ENCODE measurements around the gene CACNB2. TPM values are rescaled to one million over a fixed set of nuclear protein-coding genes. Genes with fewer than 3 reads are reported as not detected.
A peak's percentile ranks its signal among the peaks of the same experiment; 100 is the strongest.

CACNB2 gene
- total and polyA plus RNA-seq, 10 of the 15 experiments (the other 5 are each of a cell fraction or from before 2014, with no cell fraction given), result 0.62 to 8.1 (median 1.2) TPM

DNA sequence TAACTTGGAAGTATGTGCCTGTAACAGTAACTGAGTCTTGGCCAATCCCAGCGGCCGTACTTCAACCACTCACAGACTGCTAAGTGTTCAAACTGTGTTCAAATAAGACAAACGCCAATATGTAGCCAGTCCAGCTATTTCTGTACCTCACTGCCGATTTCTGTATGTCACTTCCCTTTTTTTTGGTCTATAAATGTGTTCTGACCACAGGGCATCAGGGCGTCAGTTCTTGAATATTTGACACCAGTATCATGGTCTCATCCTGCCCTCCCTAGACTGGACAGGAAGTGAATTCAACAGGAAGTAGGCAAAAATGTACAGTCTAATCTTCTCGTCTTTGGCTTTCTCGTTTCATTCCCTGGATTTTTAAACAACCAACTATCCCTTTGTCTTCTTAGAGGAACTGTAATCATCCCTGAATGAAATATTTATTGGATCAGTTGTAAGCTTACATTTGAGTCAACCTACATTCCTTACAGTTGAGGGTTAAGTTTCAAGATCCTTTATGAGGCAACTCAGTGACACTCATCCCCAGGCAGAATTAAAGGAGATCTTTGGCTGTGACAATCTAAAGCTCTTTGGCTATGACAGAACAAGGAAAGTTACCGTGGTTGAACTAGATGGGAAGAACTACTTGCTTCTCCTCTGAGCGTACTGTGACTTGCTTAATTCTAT is 278.5 kb downstream of the CACNB2 start:
- Histone ChIP-seq H4K20me1 (ENCODE audit: control insufficient read depth, insufficient read depth) (no peaks in the 10 kb centered on the region), H3K27me3 (replicated peaks in 1 of 2; ENCODE audit: control insufficient read depth in 2 of 2, insufficient read depth in 2 of 2, low read length in 1 of 2) (no peaks in the 10 kb centered on the region), H3K4me1 (ENCODE audit: control insufficient read depth, insufficient read depth, low read length) (no peaks in the 10 kb centered on the region), H3K27ac (ENCODE audit: control insufficient read depth, insufficient read depth) (no peak overlapping the region), H3K79me2 (ENCODE audit: control insufficient read depth, insufficient read depth, low read length) (no peaks in the 10 kb centered on the region), H3K4me2 (ENCODE audit: control insufficient read depth, insufficient read depth) (peak overlapping the region; percentile 7; the same call in 1 of the 2 replicates), H3K36me3 (ENCODE audit: control insufficient read depth in 2 of 2, insufficient read depth in 2 of 2, low read length in 1 of 2) (no peaks in the 10 kb centered on the region), H3K9me3 (replicated peaks; ENCODE audit: control insufficient read depth, insufficient read depth, low read length) (no peaks in the 10 kb centered on the region), H2AFZ (ENCODE audit: control insufficient read depth, low read depth, low read length) (peak overlapping the region; percentile 29; the same call in 1 of the 2 replicates), H3K4me3 (no peak overlapping the region), H3K9ac (ENCODE audit: control insufficient read depth, insufficient read depth, low read length) (no peak overlapping the region)
- ChIA-PET SMC1A (ENCODE audit: uncharacterized antibody, unreplicated experiment) (interaction anchor here (0.9 to 12.8 kb wide), 19 partner anchors 7 to 231 kb away, joined by 3 to 163 read pairs (median 3); no protein-coding TSS in a partner anchor), POLR2A (interaction anchor here (0.5 to 1.6 kb wide), 11 partner anchors 9 to 94 kb away, joined by 3 to 15 read pairs (median 4); no protein-coding TSS in a partner anchor), RAD21 (ENCODE audit: unreplicated experiment) (interaction anchor here (0.7 to 2.7 kb wide), 11 partner anchors 9 to 82 kb away, joined by 3 to 11 read pairs (median 5); no protein-coding TSS in a partner anchor), CTCF (interaction anchor here (1.0 to 2.7 kb wide), 9 partner anchors 9 to 54 kb away, joined by 3 to 12 read pairs (median 4); no protein-coding TSS in a partner anchor)
- DNase-seq (ENCODE audit: low read depth, low spot score) (no peak), ATAC-seq (peak; percentile 75), FAIRE-seq (no peak)
- in situ Hi-C loops (cut with MboI) (no loop called here), intact Hi-C loops (cut with micrococcal nuclease; ENCODE audit: unreplicated experiment) (no loop called here)
- no TSS peak for BruUV-seq (replicated peaks)
- 23% methylated on average over 9 of the region's 9 CpGs for WGBS (ENCODE audit: insufficient coverage, insufficient replicate concordance, low lambda C conversion rate, missing lambda C conversion rate)
- TF ChIP-seq NBN (IDR thresholded peaks at IDR 0.05) (peak; percentile 80), ZBED1 (IDR thresholded peaks at IDR 0.05; ENCODE audit: borderline replicate concordance) (no peak), IRF4 (IDR thresholded peaks at IDR 0.05; ENCODE audit: low read depth, low read length) (peak; percentile 52; the same call in 1 of the 2 replicates), DPF2 (IDR thresholded peaks at IDR 0.05) (peak; percentile 75), NFYB (IDR thresholded peaks at IDR 0.05; ENCODE audit: insufficient read depth, low read depth, low read length) (peak; percentile 31; the same call in 1 of the 2 replicates), IKZF2 (IDR thresholded peaks at IDR 0.05) (peak; percentile 71 to 72; a peak in 2 of 4 replicates), YY1 (IDR thresholded peaks at IDR 0.05; ENCODE audit: low read depth, low read length) (no peak), SP1 (IDR thresholded peaks at IDR 0.05; ENCODE audit: low read depth, low read length) (no peak), WRNIP1 (IDR thresholded peaks at IDR 0.05; ENCODE audit: borderline replicate concordance, low read depth, low read length) (no peak), MTA2 (IDR thresholded peaks at IDR 0.05; ENCODE audit: low read depth) (peak; percentile 65; the same call in 1 of the 2 replicates), PAX5 (IDR thresholded peaks at IDR 0.05; ENCODE audit: borderline replicate concordance, low read depth, low read length) (no peak), ATF7 (IDR thresholded peaks at IDR 0.05; ENCODE audit: low read depth) (peak; percentile 86), HCFC1 (IDR thresholded peaks at IDR 0.05; ENCODE audit: low read length) (no peak), MEF2A (IDR thresholded peaks at IDR 0.05; ENCODE audit: insufficient read depth, low read depth, low read length) (no peak), MEF2B (IDR thresholded peaks at IDR 0.05; ENCODE audit: partially characterized antibody, poor library complexity, severe bottlenecking) (peak; percentile 89), BCL11A (IDR thresholded peaks at IDR 0.05; ENCODE audit: low read depth, low read length) (peak; percentile 56; the same call in 1 of the 2 replicates), RUNX3 (IDR thresholded peaks at IDR 0.05; ENCODE audit: low read length) (peak; percentile 19; the same call in 1 of the 2 replicates), SIX5 (IDR thresholded peaks at IDR 0.05; ENCODE audit: low read depth, low read length, severe bottlenecking) (no peak), PAX8 (IDR thresholded peaks at IDR 0.05) (no peak)
- TF ChIP-seq, protein P1, sequence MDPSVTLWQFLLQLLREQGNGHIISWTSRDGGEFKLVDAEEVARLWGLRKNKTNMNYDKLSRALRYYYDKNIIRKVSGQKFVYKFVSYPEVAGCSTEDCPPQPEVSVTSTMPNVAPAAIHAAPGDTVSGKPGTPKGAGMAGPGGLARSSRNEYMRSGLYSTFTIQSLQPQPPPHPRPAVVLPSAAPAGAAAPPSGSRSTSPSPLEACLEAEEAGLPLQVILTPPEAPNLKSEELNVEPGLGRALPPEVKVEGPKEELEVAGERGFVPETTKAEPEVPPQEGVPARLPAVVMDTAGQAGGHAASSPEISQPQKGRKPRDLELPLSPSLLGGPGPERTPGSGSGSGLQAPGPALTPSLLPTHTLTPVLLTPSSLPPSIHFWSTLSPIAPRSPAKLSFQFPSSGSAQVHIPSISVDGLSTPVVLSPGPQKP (IDR thresholded peaks at IDR 0.05; ENCODE audit: low read depth, low read length), result no peak
- TF ChIP-seq, protein P2, sequence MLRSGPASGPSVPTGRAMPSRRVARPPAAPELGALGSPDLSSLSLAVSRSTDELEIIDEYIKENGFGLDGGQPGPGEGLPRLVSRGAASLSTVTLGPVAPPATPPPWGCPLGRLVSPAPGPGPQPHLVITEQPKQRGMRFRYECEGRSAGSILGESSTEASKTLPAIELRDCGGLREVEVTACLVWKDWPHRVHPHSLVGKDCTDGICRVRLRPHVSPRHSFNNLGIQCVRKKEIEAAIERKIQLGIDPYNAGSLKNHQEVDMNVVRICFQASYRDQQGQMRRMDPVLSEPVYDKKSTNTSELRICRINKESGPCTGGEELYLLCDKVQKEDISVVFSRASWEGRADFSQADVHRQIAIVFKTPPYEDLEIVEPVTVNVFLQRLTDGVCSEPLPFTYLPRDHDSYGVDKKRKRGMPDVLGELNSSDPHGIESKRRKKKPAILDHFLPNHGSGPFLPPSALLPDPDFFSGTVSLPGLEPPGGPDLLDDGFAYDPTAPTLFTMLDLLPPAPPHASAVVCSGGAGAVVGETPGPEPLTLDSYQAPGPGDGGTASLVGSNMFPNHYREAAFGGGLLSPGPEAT (IDR thresholded peaks at IDR 0.05; ENCODE audit: low read depth), result peak; percentile 62; the same call in 1 of the 2 replicates

All from GM12878 (cell line).